Muscle of leg (tissue), 11 donors: ENCODE measurements around the gene LOC101059915. TPM values are rescaled to one million over a fixed set of nuclear protein-coding genes. Genes with fewer than 3 reads are reported as not detected.
"Not testable (repeated sequence)": the region's sequence is repeated elsewhere in the genome, so short reads cannot be mapped to it uniquely, and the experiment has no call there.

ENCODE experiments used
- DNase-seq: peaks from one replicate; pipeline ENCODE4 v3.0.0; 2013
- H3K27ac ChIP-seq: one replicate; pipeline ENCODE4 v1.5.1; 2013; ENCODE audit warnings: mild to moderate bottlenecking, low read length, control low read depth
- H3K27me3 ChIP-seq: one replicate; pipeline ENCODE4 v1.6.1; 2013; ENCODE audit warnings: low read length; ENCODE audit not compliant: control insufficient read depth, insufficient read depth
- H3K36me3 ChIP-seq: one replicate; pipeline ENCODE4 v1.6.1; 2013; ENCODE audit warnings: low read length; ENCODE audit not compliant: control insufficient read depth, insufficient read depth
- H3K4me1 ChIP-seq: one replicate; pipeline ENCODE4 v1.6.1; 2013; ENCODE audit warnings: low read length; ENCODE audit not compliant: control insufficient read depth, insufficient read depth
- H3K4me3 ChIP-seq: one replicate; pipeline ENCODE4 v1.5.1; 2013; ENCODE audit warnings: low read length, control low read depth
- H3K9me3 ChIP-seq: replicated peaks from 2 replicates; pipeline ENCODE4 v1.6.1; 2013; ENCODE audit warnings: low read depth, low read length; ENCODE audit not compliant: control insufficient read depth
- WGBS: methylation state at CpG from one replicate; pipeline ENCODE4 v1.1.5; 2013; ENCODE audit warnings: missing lambda C conversion rate; ENCODE audit not compliant: insufficient coverage; 5-methylcytosine and 5-hydroxymethylcytosine counted together
- polyA plus RNA-seq, 8 donors: library from polyadenylated mRNA; unstranded; fragments of 120-200 nt; gene quantifications; one replicate each; pipeline versions ENCODE4 v1.2.1 to v1.2.3, GENCODE V29; 2013; ENCODE audit warnings: inconsistent platforms in 1 of 8, low replicate concordance in 1 of 8; ENCODE audit not compliant: insufficient read length in 8 of 8, insufficient read depth in 1 of 8
- total RNA-seq: library from RNA; stranded (reverse); fragments of 120-200 nt; gene quantifications from one replicate; pipeline ENCODE4 v1.2.4, GENCODE V29; 2013

The LOC101059915 gene

DNA sequence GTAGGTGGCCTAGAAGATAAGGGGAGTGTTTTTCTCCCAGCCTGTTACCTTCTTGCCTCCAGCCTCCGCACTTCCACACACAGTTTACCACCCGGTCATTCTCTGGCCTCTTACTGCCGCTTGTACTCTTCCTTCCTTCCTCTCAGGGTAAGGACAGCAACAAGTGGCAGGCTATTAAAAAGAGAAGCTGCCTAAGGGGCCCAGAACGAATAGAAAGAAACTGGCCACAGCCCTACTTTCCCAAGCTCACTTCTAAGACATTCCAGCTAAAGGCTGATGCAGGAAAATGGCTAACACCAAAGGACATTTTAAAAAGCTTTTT is 31.6 kb downstream of the LOC101059915 start:
- no CpG with 5 or more reads among the region's 4 CpGs for WGBS
- H3K4me3 ChIP-seq, H3K4me1 ChIP-seq: not testable (repeated sequence)

DNA sequence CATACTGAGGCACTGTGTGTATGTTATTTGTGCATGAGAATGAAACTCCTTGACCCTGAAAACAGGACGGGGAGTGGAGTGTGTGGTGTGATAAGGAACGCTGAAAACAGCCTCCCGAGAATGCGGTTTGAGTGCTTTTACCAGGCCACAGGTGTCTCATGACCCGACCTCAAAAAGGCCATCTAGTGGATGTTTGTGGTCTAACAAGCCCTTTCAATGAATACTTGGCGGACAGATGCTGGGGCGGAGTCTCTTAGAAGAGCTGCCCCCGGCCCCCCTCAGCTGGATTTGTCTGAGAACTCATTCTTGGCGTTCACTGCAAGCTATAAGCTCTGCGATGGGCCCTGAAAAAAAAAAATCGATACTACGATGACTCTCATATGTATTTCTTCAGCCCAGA is 35.5 kb downstream of the LOC101059915 start:
- not testable (repeated sequence) for DNase-seq

More for the DNA sequence above, 31.6 kb downstream of the LOC101059915 start:
- not testable (repeated sequence) for DNase-seq, H3K27me3 ChIP-seq, H3K36me3 ChIP-seq, H3K27ac ChIP-seq, H3K9me3 ChIP-seq

DNA sequence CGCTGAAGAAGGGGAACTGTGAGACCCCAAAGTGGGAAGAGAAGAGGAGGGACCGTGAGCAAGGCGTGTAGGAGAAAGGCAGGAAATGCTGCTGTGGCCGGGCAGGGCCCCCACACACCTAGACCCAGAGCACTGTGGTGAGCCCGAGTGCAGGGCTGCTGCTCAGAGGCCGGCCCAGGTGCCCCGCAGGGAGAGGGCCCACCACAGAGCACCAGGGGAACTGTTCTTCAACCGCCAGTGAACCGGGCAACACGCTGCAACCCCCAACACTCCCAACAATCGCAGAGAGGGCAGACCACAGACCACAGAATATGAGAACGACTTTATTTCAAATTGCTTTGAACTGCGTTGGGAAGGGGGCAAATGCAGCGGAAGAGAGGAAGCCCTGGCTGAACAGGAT is 46.7 kb downstream of the LOC101059915 start:
- not testable (repeated sequence) for H3K9me3 ChIP-seq, H3K27ac ChIP-seq, H3K36me3 ChIP-seq, DNase-seq, H3K27me3 ChIP-seq, H3K4me3 ChIP-seq, H3K4me1 ChIP-seq
- no CpG with 5 or more reads among the region's 14 CpGs for WGBS

More for the DNA sequence above, 35.5 kb downstream of the LOC101059915 start:
- WGBS, result no CpG with 5 or more reads among the region's 12 CpGs
- H3K27ac ChIP-seq, H3K27me3 ChIP-seq, H3K9me3 ChIP-seq, H3K4me1 ChIP-seq, H3K36me3 ChIP-seq, H3K4me3 ChIP-seq: not testable (repeated sequence)

DNA sequence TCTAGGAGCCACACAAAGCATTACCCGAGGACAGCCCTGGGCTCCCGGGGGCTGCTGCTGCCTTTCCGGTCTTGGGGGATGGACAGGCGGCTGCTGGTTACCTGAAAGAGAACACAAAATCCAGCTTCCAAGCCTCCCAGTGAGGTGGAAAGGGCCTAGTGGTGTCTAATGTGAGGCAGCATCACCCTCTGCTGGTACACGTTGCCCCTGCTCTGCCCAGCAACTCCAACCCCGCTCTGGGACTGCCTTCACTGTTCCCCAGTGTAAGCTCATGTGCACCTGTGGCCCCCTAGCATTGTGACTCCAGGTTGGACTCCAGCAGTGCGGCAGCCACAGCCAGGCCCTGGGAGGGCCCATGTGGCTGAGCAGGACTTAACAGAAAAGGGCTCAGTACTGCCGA is 48.2 kb downstream of the LOC101059915 start:
- not testable (repeated sequence) for H3K27ac ChIP-seq, DNase-seq, H3K27me3 ChIP-seq, H3K4me3 ChIP-seq, H3K9me3 ChIP-seq, H3K4me1 ChIP-seq, H3K36me3 ChIP-seq
- WGBS, result no CpG with 5 or more reads among the region's 8 CpGs

DNA sequence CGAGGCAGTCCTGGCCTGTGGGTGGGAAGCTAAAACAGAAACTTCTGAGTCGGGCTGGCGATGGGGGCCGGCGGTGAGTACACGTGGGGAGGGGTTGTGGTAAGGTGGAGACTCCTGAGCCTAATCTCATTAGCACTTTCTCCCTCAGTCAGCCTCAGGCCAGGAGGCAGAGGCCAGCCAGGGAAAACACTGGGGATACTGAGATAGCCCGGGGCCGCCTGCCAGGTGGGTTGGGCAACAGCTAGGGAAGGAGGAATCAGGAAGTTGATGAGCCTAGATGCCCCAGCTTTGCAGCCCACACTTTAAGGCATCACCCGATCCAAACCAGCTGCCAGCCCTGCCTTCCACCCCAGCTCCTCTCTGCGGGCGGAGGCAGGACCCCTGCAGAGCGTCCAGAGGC is 49.0 kb downstream of the LOC101059915 start:
- H3K36me3 ChIP-seq, DNase-seq, H3K9me3 ChIP-seq, H3K4me3 ChIP-seq, H3K27ac ChIP-seq, H3K4me1 ChIP-seq, H3K27me3 ChIP-seq: not testable (repeated sequence)
- no CpG with 5 or more reads among the region's 12 CpGs for WGBS

DNA sequence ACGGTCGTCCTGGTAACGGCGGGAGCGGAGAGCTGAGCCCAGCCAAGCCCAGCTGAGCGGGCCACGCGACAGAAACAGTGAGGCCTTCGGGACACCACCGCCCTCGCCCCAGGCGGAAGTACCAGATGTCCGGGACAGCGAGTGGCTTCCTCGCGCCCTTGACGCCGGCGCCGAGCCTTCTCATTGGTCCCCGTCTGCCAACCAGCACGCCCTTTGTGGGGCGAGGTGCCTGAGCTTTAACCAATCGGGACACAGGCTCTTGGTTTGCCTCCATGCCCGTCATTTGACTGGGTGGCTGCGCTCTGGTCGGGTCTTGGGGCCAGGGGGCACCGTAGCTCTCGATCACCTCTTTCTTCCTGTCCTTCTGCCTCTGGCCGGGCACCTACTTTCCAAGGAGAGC is 50.8 kb downstream of the LOC101059915 start, which contains the start of gene CXorf49:
TSS of gene CXorf49 (minus strand) at position 101 of the 400 bp plus-strand sequence. CDS start 134 bp downstream, outside the sequence.
- H3K4me1 ChIP-seq, H3K27me3 ChIP-seq: not testable (repeated sequence)
- no CpG with 5 or more reads among the region's 30 CpGs for WGBS

DNA sequence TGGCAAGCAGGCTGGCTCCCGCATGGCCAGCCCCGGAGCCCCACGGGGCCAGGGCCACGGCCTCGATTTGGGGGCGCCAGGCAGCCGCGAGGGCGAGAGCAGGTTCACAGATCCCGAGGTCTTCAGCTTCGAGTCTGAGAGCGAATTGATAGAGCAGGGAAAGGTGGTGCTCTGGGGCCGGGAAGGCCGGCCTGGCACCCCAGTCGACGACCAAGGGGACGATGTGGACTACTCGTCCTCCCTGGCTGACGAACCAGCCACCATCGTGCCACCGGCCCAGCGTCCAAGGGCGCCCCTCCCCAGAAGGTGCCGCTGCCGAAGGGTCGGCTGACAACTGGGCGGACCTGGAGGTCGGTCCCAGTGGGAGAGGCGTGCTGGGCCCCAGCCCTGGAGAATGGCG is 51.8 kb downstream of the LOC101059915 start:
- not testable (repeated sequence) for H3K4me1 ChIP-seq, H3K27ac ChIP-seq, DNase-seq, H3K36me3 ChIP-seq, H3K9me3 ChIP-seq, H3K4me3 ChIP-seq, H3K27me3 ChIP-seq
- WGBS, result no CpG with 5 or more reads among the region's 30 CpGs

More for the DNA sequence above, 50.8 kb downstream of the LOC101059915 start, which contains the start of gene CXorf49:
- not testable (repeated sequence) for H3K36me3 ChIP-seq, H3K27ac ChIP-seq, H3K4me3 ChIP-seq, H3K9me3 ChIP-seq, DNase-seq

DNA sequence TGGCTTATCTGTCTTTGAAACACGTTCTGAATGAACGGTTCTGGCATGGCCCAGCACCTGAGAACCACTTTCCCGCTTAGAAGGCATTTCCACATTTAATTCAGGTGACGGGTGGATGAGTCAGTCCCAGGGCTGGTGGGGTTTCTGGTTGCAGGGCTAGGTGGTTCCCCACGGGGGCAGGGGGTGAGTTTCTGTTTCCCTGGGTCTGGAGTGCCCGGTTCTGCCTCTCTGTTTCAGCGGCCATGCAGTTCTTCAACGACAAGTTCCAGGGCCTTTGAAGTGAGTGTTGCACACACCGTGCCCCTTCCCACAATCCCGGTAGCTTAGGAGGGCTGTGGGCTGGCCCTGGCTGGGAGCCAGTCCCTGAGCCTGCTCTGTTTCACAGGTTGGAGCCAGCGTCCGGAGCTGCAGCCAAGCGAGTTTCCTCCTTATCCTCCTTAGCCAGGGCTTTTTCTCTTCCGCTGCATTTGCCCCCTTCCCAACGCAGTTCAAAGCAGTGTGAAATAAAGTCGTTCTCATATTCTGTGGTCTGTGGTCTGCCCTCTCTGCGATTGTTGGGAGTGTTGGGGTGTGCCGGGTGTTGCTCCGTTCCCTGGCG is 53.0 kb downstream of the LOC101059915 start:
- H3K27ac ChIP-seq, H3K4me3 ChIP-seq, H3K4me1 ChIP-seq, H3K9me3 ChIP-seq, H3K36me3 ChIP-seq, DNase-seq, H3K27me3 ChIP-seq: not testable (repeated sequence)
- whole genome bisulfite sequencing, result no CpG with 5 or more reads among the region's 20 CpGs

Other genes with a start within 250 kb of the LOC101059915 start
- gene OGT, start 134.4 kb upstream of the LOC101059915 start, total RNA-seq, result 108 TPM
- gene OGT, start 134.4 kb upstream of the LOC101059915 start, polyA plus RNA-seq, result 100 to 1,000 TPM in 5 of 8 donors, 10 to 100 TPM in 3; 74.7 to 186 (median 102) TPM
- gene GCNA, start 89.1 kb upstream of the LOC101059915 start, total RNA-seq, result 2.9 TPM
- 1 to 10 TPM; 1.7 to 3.4 (median 2.0) TPM for gene GCNA, start 89.1 kb upstream of the LOC101059915 start, polyA plus RNA-seq
- gene CXCR3, start 49.0 kb upstream of the LOC101059915 start, total RNA-seq, result not detected
- gene CXCR3, start 49.0 kb upstream of the LOC101059915 start, polyA plus RNA-seq, result under 1 TPM in 6 of 8 donors, not detected in 2; 0.08 to 0.23 (median 0.10) TPM
- not detected for gene CXorf49, start 50.7 kb downstream of the LOC101059915 start, total RNA-seq
- under 1 TPM in 1 of 8 donors, not detected in 7; 0.09 TPM for gene CXorf49, start 50.7 kb downstream of the LOC101059915 start, polyA plus RNA-seq
- gene CXorf49B, start 95.8 kb downstream of the LOC101059915 start, total RNA-seq, result not detected
- gene CXorf49B, start 95.8 kb downstream of the LOC101059915 start, polyA plus RNA-seq, result under 1 TPM in 1 of 8 donors, not detected in 7; 0.09 TPM
- gene NHSL2, start 243.3 kb downstream of the LOC101059915 start, total RNA-seq, result 7.8 TPM
- 10 to 100 TPM in 1 of 8 donors, 1 to 10 TPM in 7; 6.6 to 11.1 (median 8.7) TPM for gene NHSL2, start 243.3 kb downstream of the LOC101059915 start, polyA plus RNA-seq